K562 (cell line): Measurements from ENCODE around the gene PPP1R13L. TPM values are rescaled to one million over a fixed set of nuclear protein-coding genes. Genes with fewer than 3 reads are reported as not detected.
A peak's percentile ranks its signal among the peaks of the same experiment; 100 is the strongest.

ENCODE experiments used
- CBX8 ChIP-seq: fragments of 200-600 bp; sonication (generic); IDR thresholded peaks from 2 replicates; pipeline ENCODE4 v1.6.1; 2012; ENCODE audit warnings: borderline replicate concordance, mixed run types, low read depth, mild to moderate bottlenecking, moderate library complexity, mixed read lengths, low read length, control low read depth, inconsistent platforms; ENCODE audit not compliant: poor library complexity, severe bottlenecking; ENCODE audit errors: extremely low read depth
- FOXJ2 ChIP-seq: fragments of 200-800 bp; sonication (Bioruptor generic); IDR thresholded peaks from 2 replicates; pipeline ENCODE4 v1.6.1; 2016; ENCODE audit warnings: missing genetic modification characterization, missing compliant biosample characterization
- FOXJ3 ChIP-seq: sonication (generic); formaldehyde crosslinking; IDR thresholded peaks from 2 replicates; pipeline ENCODE4 v1.4.0; 2020; ENCODE audit warnings: mild to moderate bottlenecking, missing genetic modification reagents
- GABPB2 ChIP-seq: fragments of 250-450 bp; sonication (Bioruptor Pico); conservative IDR thresholded peaks from 2 replicates; pipeline ENCODE4 v1.5.1; 2021; ENCODE audit warnings: mild to moderate bottlenecking
- GTF2E2 ChIP-seq: fragments of 200-800 bp; sonication (Bioruptor generic); IDR thresholded peaks from 2 replicates; pipeline ENCODE4 v1.6.1; 2016; ENCODE audit warnings: missing genetic modification characterization, missing compliant biosample characterization
- HDAC2 ChIP-seq: fragments of 450-650 bp; IDR thresholded peaks from 2 replicates; pipeline ENCODE4 v1.6.1; 2016; ENCODE audit warnings: mild to moderate bottlenecking
- HDGF ChIP-seq: fragments of 450-650 bp; IDR thresholded peaks from 2 replicates; pipeline ENCODE4 v1.6.1; 2016
- KDM2B ChIP-seq: fragments of 250-450 bp; sonication (Bioruptor Pico); IDR thresholded peaks from 2 replicates; pipeline ENCODE4 v1.8.0; 2021; ENCODE audit warnings: mild to moderate bottlenecking, moderate library complexity
- LARP7 ChIP-seq: fragments of 450-650 bp; IDR thresholded peaks from 2 replicates; pipeline ENCODE4 v1.6.1; 2016
- MAZ ChIP-seq, 2 experiments: fragments of 450-650 bp in 1 of 2; sonication (generic) in 1 of 2; formaldehyde crosslinking; IDR thresholded peaks in 1 of 2; conservative IDR thresholded peaks in 1 of 2; 2 replicates each; pipeline versions ENCODE4 v1.4.0 to v1.5.0; 2020; ENCODE audit warnings: mild to moderate bottlenecking in 1 of 2, missing genetic modification reagents in 1 of 2
- NBN ChIP-seq: fragments of 450-650 bp; IDR thresholded peaks from 2 replicates; pipeline ENCODE4 v1.6.1; 2016; ENCODE audit warnings: low read depth, mild to moderate bottlenecking
- NFE2L1 ChIP-seq: fragments of 450-650 bp; IDR thresholded peaks from 2 replicates; pipeline ENCODE4 v1.6.1; 2016; ENCODE audit warnings: missing genetic modification characterization, low read depth, mild to moderate bottlenecking, missing compliant biosample characterization, moderate library complexity, borderline replicate concordance
- NFIC ChIP-seq: fragments of 450-650 bp; IDR thresholded peaks from 2 replicates; pipeline ENCODE4 v1.6.1; 2017; ENCODE audit warnings: mild to moderate bottlenecking, inconsistent platforms
- PML ChIP-seq: IDR thresholded peaks from 2 replicates; pipeline ENCODE4 v1.6.1; 2012; ENCODE audit warnings: low read length, inconsistent platforms
- POLR2G ChIP-seq: fragments of 200-400 bp; formaldehyde crosslinking; IDR thresholded peaks from 2 replicates; pipeline ENCODE4 v1.6.1; 2017; ENCODE audit warnings: low read depth, mild to moderate bottlenecking, antibody characterized with exemption, low read length, moderate library complexity
- RCOR1 ChIP-seq, 2 experiments: IDR thresholded peaks; 2 replicates each; pipeline ENCODE4 v1.6.1; 2012; ENCODE audit warnings: low read depth in 2 of 2, low read length in 2 of 2, borderline replicate concordance in 1 of 2, improper control_type of control experiment in 1 of 2
- RFX7 ChIP-seq: fragments of 250-450 bp; sonication (Bioruptor Pico); IDR thresholded peaks from 2 replicates; pipeline ENCODE4 v1.5.1; 2021; ENCODE audit warnings: mild to moderate bottlenecking
- RUNX1 ChIP-seq: sonication (generic); IDR thresholded peaks from 2 replicates; pipeline ENCODE4 v1.6.1; 2016; ENCODE audit warnings: antibody characterized with exemption, low read depth
- SMARCA4 ChIP-seq: fragments of 450-650 bp; IDR thresholded peaks from 2 replicates; pipeline ENCODE4 v1.6.1; 2016
- TAF7 ChIP-seq: fragments of 450-650 bp; IDR thresholded peaks from 2 replicates; pipeline ENCODE4 v1.6.1; 2016; ENCODE audit warnings: missing genetic modification characterization, missing compliant biosample characterization
- XRCC5 ChIP-seq: fragments of 200-400 bp; formaldehyde crosslinking; IDR thresholded peaks from 2 replicates; pipeline ENCODE4 v1.6.1; 2017; ENCODE audit warnings: low read depth, mild to moderate bottlenecking, low read length
- ZFP30 ChIP-seq: fragments of 250-450 bp; sonication (Bioruptor Pico); IDR thresholded peaks from 2 replicates; pipeline ENCODE4 v1.8.0; 2022; ENCODE audit warnings: moderate library complexity, mild to moderate bottlenecking, inconsistent platforms, borderline replicate concordance
- ZNF224 ChIP-seq: sonication (generic); formaldehyde crosslinking; IDR thresholded peaks from 2 replicates; pipeline ENCODE4 v1.8.0; 2022; ENCODE audit warnings: mild to moderate bottlenecking, missing genetic modification reagents
- ZNF277 ChIP-seq: fragments of 250-450 bp; sonication (Bioruptor Pico); IDR thresholded peaks from 2 replicates; pipeline ENCODE4 v1.8.0; 2022; ENCODE audit warnings: inconsistent platforms, mild to moderate bottlenecking, moderate library complexity, borderline replicate concordance
- ZNF354B ChIP-seq: fragments of 250-450 bp; sonication (Bioruptor Pico); IDR thresholded peaks from 2 replicates; pipeline ENCODE4 v1.4.0; 2020
- ZNF518B ChIP-seq: fragments of 250-450 bp; sonication (Bioruptor Pico); IDR thresholded peaks from 2 replicates; pipeline ENCODE4 v1.5.0; 2021; ENCODE audit warnings: mild to moderate bottlenecking, moderate library complexity
- ZNF644 ChIP-seq: fragments of 200-800 bp; sonication (Bioruptor generic); IDR thresholded peaks from 2 replicates; pipeline ENCODE4 v1.6.1; 2016; ENCODE audit warnings: low read depth, missing genetic modification characterization, missing compliant biosample characterization
- ZNF75A ChIP-seq: fragments of 450-650 bp; formaldehyde crosslinking; IDR thresholded peaks from 2 replicates; pipeline ENCODE4 v1.4.0; 2020; ENCODE audit warnings: mild to moderate bottlenecking
- ZNF785 ChIP-seq: fragments of 250-450 bp; sonication (Bioruptor Pico); IDR thresholded peaks from 2 replicates; pipeline ENCODE4 v1.4.0; 2020; ENCODE audit warnings: mild to moderate bottlenecking
- polyA plus RNA-seq, 8 experiments: library from polyadenylated mRNA; depleted of rRNA in 4 of 8; stranded (reverse) in 5 of 8; unstranded in 3 of 8; fragments of >200 nt; fragmentation: Nextera tagmentation in 2 of 8; fragmentation: Illumina TruSeq in 1 of 8; extraction: Ambion mirVana in 2 of 8; extraction: Trizol in 1 of 8; gene quantifications; 2 replicates each; pipeline versions ENCODE4 v1.2.1 to v1.2.3, GENCODE V29; 2011 to 2014; ENCODE audit warnings: inconsistent platforms in 1 of 8, missing spikeins in 1 of 8
- total RNA-seq, 7 experiments: library from RNA; depleted of rRNA in 6 of 7; stranded (reverse); fragments of >200 nt in 6 of 7; fragmentation: Illumina TruSeq in 2 of 7; extraction: Trizol in 2 of 7; gene quantifications; 2 replicates each; pipeline versions ENCODE4 v1.2.1 to v1.2.3, GENCODE V29; 2011 to 2021; ENCODE audit warnings: low replicate concordance in 1 of 7

PPP1R13L gene
- total and polyA plus RNA-seq, 9 of the 15 experiments (the other 6 are each of a cell fraction or from before 2014, with no cell fraction given) = 0.32 to 6.7 (median 2.0) TPM

- no peak for TF ChIP-seq ZNF277 (CRISPR knock-in tag)
- no peak for TF ChIP-seq LARP7
- TF ChIP-seq XRCC5 = no peak
- no peak for TF ChIP-seq RUNX1
- TF ChIP-seq RCOR1 (IDR thresholded peaks at IDR 0.05; ENCODE audit: borderline replicate concordance in 1 of 2, low read depth in 2 of 2, low read length in 2 of 2) = peak in 1 of 2 experiments; percentile 88; a peak in 3 of 4 replicates
- no peak for TF ChIP-seq POLR2G
- no peak for TF ChIP-seq NBN
- TF ChIP-seq NFIC = 0 out of 2 replicates have a peak, but pooled peaks have one; percentile 35
- no peak for TF ChIP-seq ZNF785 (CRISPR knock-in tag)
- no peak for TF ChIP-seq NFE2L1
- TF ChIP-seq GABPB2 (CRISPR knock-in tag) = no peak
- TF ChIP-seq KDM2B = no peak
- TF ChIP-seq HDAC2 = peak; percentile 100
- 0 out of 2 replicates have a peak, but pooled peaks have one; percentile 5 for TF ChIP-seq PML
- no peak for TF ChIP-seq ZNF224 (CRISPR knock-in tag)
- TF ChIP-seq HDGF = peak; percentile 97
- TF ChIP-seq ZNF644 (tag) = no peak
- no peak for TF ChIP-seq TAF7 (tag)
- no peak for TF ChIP-seq RFX7 (CRISPR knock-in tag)
- no peak for TF ChIP-seq MAZ (CRISPR knock-in tag; conservative IDR thresholded peaks at IDR 0.05 in 1 of 2, IDR thresholded peaks at IDR 0.05 in 1 of 2)
- TF ChIP-seq CBX8 = no peak
- TF ChIP-seq GTF2E2 = 0 out of 2 replicates have a peak, but pooled peaks have one; percentile 51
- no peak for TF ChIP-seq ZNF75A (CRISPR knock-in tag)
- TF ChIP-seq FOXJ3 (CRISPR knock-in tag) = no peak
- TF ChIP-seq FOXJ2 (tag) = no peak; the same call in 1 of the 2 replicates
- no peak for TF ChIP-seq ZFP30 (CRISPR knock-in tag)
- no peak for TF ChIP-seq SMARCA4
- no peak for TF ChIP-seq ZNF354B
- no peak for TF ChIP-seq ZNF518B (CRISPR knock-in tag)
These were observed 37.5 kb upstream of the PPP1R13L start (continued) for GRCh38 chr19:45442408-45442777.
